GM12878 (cell line): ENCODE results near the gene EEF1A1.

Source experiments
- CHD4 ChIP-seq: fragments of 200-600 bp; sonication (generic); IDR thresholded peaks from 2 replicates; pipeline ENCODE4 v1.6.1; 2016; ENCODE audit warnings: mild to moderate bottlenecking
- KDM1A ChIP-seq: fragments of 200-600 bp; sonication (generic); IDR thresholded peaks from 2 replicates; pipeline ENCODE4 v1.6.1; 2016; ENCODE audit warnings: borderline replicate concordance
- MXI1 ChIP-seq: fragments of 150-350 bp; IDR thresholded peaks from 2 replicates; pipeline ENCODE4 v1.6.1; 2011; ENCODE audit warnings: low read depth, mild to moderate bottlenecking, inconsistent platforms, low read length, improper control_type of control experiment
- RFX5 ChIP-seq: IDR thresholded peaks from 2 replicates; pipeline ENCODE4 v1.6.1; 2011; ENCODE audit warnings: low read depth, low read length, improper control_type of control experiment
- TAF1 ChIP-seq: IDR thresholded peaks from 2 replicates; pipeline ENCODE4 v1.6.1; 2011; ENCODE audit warnings: mild to moderate bottlenecking, low read depth, low read length, borderline replicate concordance
- YBX1 ChIP-seq: fragments of 450-650 bp; IDR thresholded peaks from 2 replicates; pipeline ENCODE4 v1.6.1; 2016; ENCODE audit warnings: antibody characterized with exemption
- ZNF687 ChIP-seq: fragments of 450-650 bp; IDR thresholded peaks from 2 replicates; pipeline ENCODE4 v1.6.1; 2017; ENCODE audit warnings: mild to moderate bottlenecking, moderate library complexity

GRCh38 chr6:73514746-73515110 lies 6.1 kb downstream of the EEF1A1 start:
- TF ChIP-seq CHD4 (no peak), ZNF687 (no peak), RFX5 (no peak), TAF1 (no peak), MXI1 (no peak), KDM1A (no peak), YBX1 (no peak)
